Ectodermal cell (in vitro differentiated cells): ENCODE results near the gene FUT7.

ENCODE experiments used
- H3K27ac ChIP-seq: 2 replicates; pipeline ENCODE4 v1.7.0; 2013; ENCODE audit warnings: mild to moderate bottlenecking, low read depth, low read length; ENCODE audit not compliant: insufficient read depth, poor library complexity, severe bottlenecking
- H3K27me3 ChIP-seq: 2 replicates; pipeline ENCODE4 v1.7.0; 2013; ENCODE audit warnings: mild to moderate bottlenecking, low read length; ENCODE audit not compliant: insufficient read depth, control insufficient read depth, poor library complexity, severe bottlenecking
- H3K36me3 ChIP-seq: one replicate; pipeline ENCODE4 v1.7.0; 2013; ENCODE audit warnings: low read length; ENCODE audit not compliant: control insufficient read depth, insufficient read depth
- H3K4me1 ChIP-seq: one replicate; pipeline ENCODE4 v1.7.0; 2013; ENCODE audit warnings: low read length; ENCODE audit not compliant: control insufficient read depth, insufficient read depth
- H3K4me3 ChIP-seq: 2 replicates; pipeline ENCODE4 v1.7.0; 2013; ENCODE audit warnings: low read depth, low read length, control low read depth; ENCODE audit not compliant: insufficient read depth
- H3K9me3 ChIP-seq: 2 replicates; pipeline ENCODE4 v1.7.0; 2013; ENCODE audit warnings: mild to moderate bottlenecking, low read length, moderate library complexity; ENCODE audit not compliant: control insufficient read depth
- WGBS, 2 experiments: methylation state at CpG; one replicate each; pipeline ENCODE4 v1.1.7; 2013; ENCODE audit warnings: missing lambda C conversion rate in 2 of 2; 5-methylcytosine and 5-hydroxymethylcytosine counted together

Gene FUT7

GRCh38 chr9:136981588-136982231, 50.2 kb downstream of the FUT7 start:
- H3K27me3 ChIP-seq, result peaks cover 37% of the 10 kb centered on the region
- 86 to 87% methylated on average over 17 of the region's 17 CpGs for WGBS, 2 experiments
- no peaks in the 10 kb centered on the region for H3K9me3 ChIP-seq
- H3K4me1 ChIP-seq, result peaks cover 3% of the 10 kb centered on the region
- no peak overlapping the region for H3K27ac ChIP-seq
- H3K36me3 ChIP-seq, result no peaks in the 10 kb centered on the region
- H3K4me3 ChIP-seq, result no peak overlapping the region

GRCh38 chr9:136980669-136981478, 51.0 kb downstream of the FUT7 start:
- H3K9me3 ChIP-seq, result no peaks in the 10 kb centered on the region
- H3K4me1 ChIP-seq, result peaks cover 3% of the 10 kb centered on the region
- WGBS, 2 experiments, result 93 to 94% methylated on average over 16 of the region's 16 CpGs
- no peak overlapping the region for H3K27ac ChIP-seq
- H3K27me3 ChIP-seq, result peaks cover 31% of the 10 kb centered on the region
- H3K4me3 ChIP-seq, result no peak overlapping the region
- no peaks in the 10 kb centered on the region for H3K36me3 ChIP-seq
